Lower lobe of right lung (tissue), 2 donors: ENCODE measurements around the gene BCOR. TPM values are rescaled to one million over a fixed set of nuclear protein-coding genes. Genes with fewer than 3 reads are reported as not detected.

Experiments used
- ATAC-seq, 2 donors: fragments of 200-7000 bp; cut with Tn5 transposase; one replicate each; pipeline ENCODE4 v1.9.1; 2020 to 2022; ENCODE audit warnings: mild to moderate bottlenecking in 2 of 2, moderate library complexity in 2 of 2
- DNase-seq: peaks from one replicate; pipeline ENCODE4 v3.0.0-alpha.2; 2020
- H3K27ac ChIP-seq: fragments of 200-600 bp; one replicate; pipeline ENCODE4 v1.8.0; 2022
- H3K27me3 ChIP-seq: fragments of 200-600 bp; one replicate; pipeline ENCODE4 v1.8.0; 2022; ENCODE audit warnings: low read depth
- H3K36me3 ChIP-seq: fragments of 200-600 bp; one replicate; pipeline ENCODE4 v1.8.0; 2022; ENCODE audit warnings: mild to moderate bottlenecking
- H3K4me1 ChIP-seq: fragments of 200-600 bp; one replicate; pipeline ENCODE4 v1.8.0; 2022
- H3K4me3 ChIP-seq: fragments of 200-600 bp; one replicate; pipeline ENCODE4 v1.8.0; 2022; ENCODE audit warnings: mild to moderate bottlenecking
- H3K9me3 ChIP-seq: fragments of 200-600 bp; one replicate; pipeline ENCODE4 v1.8.0; 2022
- CTCF ChIP-seq: fragments of 200-600 bp; IDR thresholded peaks from one replicate; pipeline ENCODE4 v1.8.0; 2022; ENCODE audit warnings: antibody characterized with exemption, mild to moderate bottlenecking
- intact Hi-C: fragments of 100-400 bp; cut with DNase I; formaldehyde crosslinking; loops from one replicate; pipeline ENCODE4 v1.11.0; 2022
- total RNA-seq: library from RNA; stranded (reverse); fragmentation: NEBNext Ultra II Directional; extraction: Animal tissue kit (Norgen Biotek cat#: 25700); gene quantifications from one replicate; pipeline ENCODE4 v1.2.1, GENCODE V29; 2021
- donor health status: DM: no; HTN: yes; CAD: no; lungs with severe emphysema.

The BCOR gene
- total RNA-seq, 1 donor from 2014 or later = 25.7 TPM

- ATAC-seq (no peak), DNase-seq (no peak)
- Histone ChIP-seq H3K9me3 (no peaks in the 10 kb centered on the region), H3K36me3 (no peaks in the 10 kb centered on the region), H3K27me3 (no peaks in the 10 kb centered on the region), H3K4me3 (no peak overlapping the region), H3K27ac (no peak overlapping the region), H3K4me1 (no peaks in the 10 kb centered on the region)
- intact Hi-C loops = no loop called here
- TF ChIP-seq CTCF = no peak
These were observed 93.6 kb downstream of the BCOR start for GRCh38 chrX:40004246-40004535.

GRCh38 chrX:40003428-40004245, 94.1 kb downstream of the BCOR start:
- Histone ChIP-seq H3K27ac (no peak overlapping the region), H3K4me3 (no peak overlapping the region), H3K36me3 (no peaks in the 10 kb centered on the region), H3K4me1 (no peaks in the 10 kb centered on the region), H3K9me3 (no peaks in the 10 kb centered on the region), H3K27me3 (no peaks in the 10 kb centered on the region)
- DNase-seq (no peak), ATAC-seq (no peak)
- intact Hi-C loops = no loop called here
- no peak for TF ChIP-seq CTCF

GRCh38 chrX:40003071-40003427, 94.7 kb downstream of the BCOR start:
- Histone ChIP-seq H3K4me3 (no peak overlapping the region), H3K27ac (no peak overlapping the region), H3K36me3 (no peaks in the 10 kb centered on the region), H3K4me1 (no peaks in the 10 kb centered on the region), H3K9me3 (no peaks in the 10 kb centered on the region), H3K27me3 (no peaks in the 10 kb centered on the region)
- ATAC-seq (no peak), DNase-seq (no peak)
- intact Hi-C loops = no loop called here
- no peak for TF ChIP-seq CTCF
